OCI-M1 (cell line): ENCODE results near the gene LZTR1.
"Not testable (repeated sequence)": the region's sequence is repeated elsewhere in the genome, so short reads cannot be mapped to it uniquely, and the experiment has no call there.

Experiments used
- DNase-seq: peaks from one replicate; lab custom pipeline; 2025; lab: John Stamatoyannopoulos, UW

Gene LZTR1

GRCh38 chr22:21033895-21034294 lies 51.8 kb downstream of the LZTR1 start:
- no peak for DNase-seq

GRCh38 chr22:21034989-21035388 lies 52.9 kb downstream of the LZTR1 start:
- no peak for DNase-seq

- DNase-seq, result peak; percentile 40
These were observed 56.3 kb downstream of the LZTR1 start for GRCh38 chr22:21038405-21038804.

- DNase-seq, result not testable (repeated sequence)
These were observed 57.1 kb downstream of the LZTR1 start for GRCh38 chr22:21039158-21039557.

GRCh38 chr22:21041937-21042336 lies 59.8 kb downstream of the LZTR1 start:
- no peak for DNase-seq

- DNase-seq, result no peak
These were observed 61.1 kb downstream of the LZTR1 start for GRCh38 chr22:21042978-21043859.

GRCh38 chr22:21043860-21044535 lies 61.9 kb downstream of the LZTR1 start:
- DNase-seq, result no peak

GRCh38 chr22:21044931-21045584 lies 63.0 kb downstream of the LZTR1 start:
- peak; percentile 73 for DNase-seq

GRCh38 chr22:21045585-21046294 lies 63.6 kb downstream of the LZTR1 start, which contains the start of gene LRRC74B:
Gene LRRC74B, plus strand, starts transcription at chr22:21045946. Its CDS starts 41 bp downstream, at chr22:21045987.
- peak; percentile 96 for DNase-seq

GRCh38 chr22:21047035-21047661 lies 65.1 kb downstream of the LZTR1 start:
- DNase-seq, result no peak

GRCh38 chr22:21047730-21048129 lies 65.6 kb downstream of the LZTR1 start:
- no peak for DNase-seq

- not testable (repeated sequence) for DNase-seq
These were observed 66.4 kb downstream of the LZTR1 start for GRCh38 chr22:21048448-21048847.
